ENCODE results near the gene ZBTB1.

ZBTB1 gene

GRCh38 chr14:64549791-64550620, 45.4 kb downstream of the ZBTB1 start, which contains the start of gene PPP1R36 (continued):
- no peak for TF ChIP-seq TSHZ2 (CRISPR knock-in tag; IDR thresholded peaks at IDR 0.05)

- ATAC-seq, result no peak
- TF ChIP-seq CREB5 (CRISPR knock-in tag; IDR thresholded peaks at IDR 0.05; ENCODE audit: low read depth) (no peak), SNAI2 (CRISPR knock-in tag; IDR thresholded peaks at IDR 0.05) (no peak), ARNTL (CRISPR knock-in tag; IDR thresholded peaks at IDR 0.05; ENCODE audit: borderline replicate concordance, low read depth) (no peak), OSR1 (CRISPR knock-in tag; IDR thresholded peaks at IDR 0.05) (no peak), RARB (CRISPR knock-in tag; IDR thresholded peaks at IDR 0.05) (no peak), TCF4 (CRISPR knock-in tag; IDR thresholded peaks at IDR 0.05; ENCODE audit: borderline replicate concordance) (no peak), ZNF70 (CRISPR knock-in tag; IDR thresholded peaks at IDR 0.05) (no peak), PPARA (CRISPR knock-in tag; IDR thresholded peaks at IDR 0.05; ENCODE audit: borderline replicate concordance) (no peak), ISL1 (CRISPR knock-in tag; IDR thresholded peaks at IDR 0.05) (no peak), ESRRG (CRISPR knock-in tag; IDR thresholded peaks at IDR 0.05) (no peak), CSDC2 (CRISPR knock-in tag; IDR thresholded peaks at IDR 0.05) (no peak), ZNF8 (CRISPR knock-in tag; IDR thresholded peaks at IDR 0.05) (no peak), ZFP30 (CRISPR knock-in tag; IDR thresholded peaks at IDR 0.05) (no peak), ZNF565 (CRISPR knock-in tag; conservative IDR thresholded peaks at IDR 0.05; ENCODE audit: low read depth) (no peak), TOX (CRISPR knock-in tag; IDR thresholded peaks at IDR 0.05; ENCODE audit: borderline replicate concordance) (no peak), TSHZ2 (CRISPR knock-in tag; IDR thresholded peaks at IDR 0.05) (no peak), CSRNP3 (CRISPR knock-in tag; IDR thresholded peaks at IDR 0.05) (no peak), BACH2 (CRISPR knock-in tag; IDR thresholded peaks at IDR 0.05; ENCODE audit: borderline replicate concordance) (no peak), ZC3H10 (CRISPR knock-in tag; IDR thresholded peaks at IDR 0.05) (no peak)
These were observed 46.2 kb downstream of the ZBTB1 start for GRCh38 chr14:64550621-64551333.

GRCh38 chr14:64554556-64554955, 50.0 kb downstream of the ZBTB1 start:
- no peak for ATAC-seq
- TF ChIP-seq TOX (CRISPR knock-in tag; IDR thresholded peaks at IDR 0.05; ENCODE audit: borderline replicate concordance) (no peak), ZNF565 (CRISPR knock-in tag; conservative IDR thresholded peaks at IDR 0.05; ENCODE audit: low read depth) (no peak), TCF4 (CRISPR knock-in tag; IDR thresholded peaks at IDR 0.05; ENCODE audit: borderline replicate concordance) (no peak)
